Progenitor cell of endocrine pancreas (in vitro differentiated cells): ENCODE measurements around the gene PTK6. TPM values are rescaled to one million over a fixed set of nuclear protein-coding genes. Genes with fewer than 3 reads are reported as not detected.

Experiments
- DNase-seq: peaks from one replicate; pipeline ENCODE4 v3.0.0; 2021; ENCODE audit warnings: low spot score; ENCODE audit not compliant: unreplicated experiment
- H3K27ac Mint-ChIP-seq: 2 replicates; pipeline ENCODE4 v1.8.0; 2021; ENCODE audit warnings: mild to moderate bottlenecking, moderate library complexity, mixed read lengths
- H3K27me3 Mint-ChIP-seq: 2 replicates; pipeline ENCODE4 v1.8.0; 2021; ENCODE audit warnings: mixed read lengths
- H3K36me3 Mint-ChIP-seq: 2 replicates; pipeline ENCODE4 v1.8.0; 2022; ENCODE audit warnings: mixed read lengths; ENCODE audit not compliant: insufficient read depth
- H3K4me1 Mint-ChIP-seq: 2 replicates; pipeline ENCODE4 v1.8.0; 2021; ENCODE audit warnings: low read depth, mixed read lengths
- H3K4me3 Mint-ChIP-seq: 2 replicates; pipeline ENCODE4 v1.8.0; 2021; ENCODE audit warnings: low read depth, mild to moderate bottlenecking, moderate library complexity, mixed read lengths
- H3K9me3 Mint-ChIP-seq: 2 replicates; pipeline ENCODE4 v1.8.0; 2021; ENCODE audit warnings: low read depth, mixed read lengths
- CTCF ChIP-seq: fragments of 200-600 bp; sonication (generic); IDR thresholded peaks from one replicate; pipeline ENCODE4 v1.5.0; 2021; ENCODE audit warnings: antibody characterized with exemption, mild to moderate bottlenecking; ENCODE audit not compliant: unreplicated experiment
- total RNA-seq: library from RNA; stranded (reverse); gene quantifications from 2 replicates; pipeline ENCODE4 v1.2.1, GENCODE V29; 2021

PTK6 gene
- total RNA-seq, 1 donor from 2014 or later = 0.29 TPM

GRCh38 chr20:63579017-63579694 is 42.0 kb upstream of the PTK6 start:
- Mint-ChIP-seq H3K9me3 (no peaks in the 10 kb centered on the region), H3K36me3 (no peaks in the 10 kb centered on the region), H3K4me3 (no peak overlapping the region), H3K4me1 (no peaks in the 10 kb centered on the region), H3K27ac (no peak overlapping the region), H3K27me3 (peaks cover 6% of the 10 kb centered on the region)
- no peak for TF ChIP-seq CTCF
- no peak for DNase-seq

DNA sequence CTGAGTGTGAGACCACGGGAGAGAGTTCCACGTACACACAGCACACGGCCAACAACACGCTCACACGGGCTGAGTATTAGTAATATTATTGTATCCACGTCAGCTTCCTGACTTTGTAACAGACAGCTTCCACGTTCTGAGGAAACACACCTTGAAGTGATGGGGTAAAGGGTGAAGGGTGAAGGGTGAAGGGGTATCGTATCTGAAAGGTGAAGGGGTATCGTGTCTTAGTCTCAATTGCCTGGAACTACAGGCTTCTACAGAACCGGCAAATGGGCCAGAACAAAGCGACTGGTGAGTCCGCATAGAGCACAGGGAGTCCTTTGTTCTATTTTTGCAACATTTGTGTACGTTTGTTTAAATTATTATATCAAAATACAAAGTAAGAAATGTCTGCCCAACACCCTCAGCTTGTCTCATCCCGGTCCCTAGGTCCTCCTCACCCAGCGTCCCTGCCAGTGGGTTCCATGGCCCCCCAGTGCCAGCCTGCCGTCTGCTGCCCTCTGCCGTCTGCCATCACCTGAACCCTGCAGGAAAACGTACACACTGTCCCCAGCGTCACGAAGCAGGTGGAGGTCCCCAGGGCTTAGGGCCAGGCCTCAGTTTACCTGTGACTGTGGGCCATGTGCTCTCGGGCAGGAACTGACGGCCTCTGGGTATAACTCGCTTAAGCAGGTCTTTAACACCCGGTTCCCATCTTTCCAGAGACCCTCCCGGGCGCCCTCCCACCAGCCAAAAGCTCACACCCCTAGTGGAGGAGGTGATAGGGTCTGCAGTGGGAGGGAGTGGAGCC is 41.2 kb upstream of the PTK6 start:
- no peaks in the 10 kb centered on the region for H3K9me3 Mint-ChIP-seq
- no peak overlapping the region for H3K27ac Mint-ChIP-seq
- TF ChIP-seq CTCF = no peak
- DNase-seq = no peak
- peaks cover 6% of the 10 kb centered on the region for H3K27me3 Mint-ChIP-seq
- no peaks in the 10 kb centered on the region for H3K4me1 Mint-ChIP-seq
- H3K4me3 Mint-ChIP-seq = no peak overlapping the region
- H3K36me3 Mint-ChIP-seq = no peaks in the 10 kb centered on the region

DNA sequence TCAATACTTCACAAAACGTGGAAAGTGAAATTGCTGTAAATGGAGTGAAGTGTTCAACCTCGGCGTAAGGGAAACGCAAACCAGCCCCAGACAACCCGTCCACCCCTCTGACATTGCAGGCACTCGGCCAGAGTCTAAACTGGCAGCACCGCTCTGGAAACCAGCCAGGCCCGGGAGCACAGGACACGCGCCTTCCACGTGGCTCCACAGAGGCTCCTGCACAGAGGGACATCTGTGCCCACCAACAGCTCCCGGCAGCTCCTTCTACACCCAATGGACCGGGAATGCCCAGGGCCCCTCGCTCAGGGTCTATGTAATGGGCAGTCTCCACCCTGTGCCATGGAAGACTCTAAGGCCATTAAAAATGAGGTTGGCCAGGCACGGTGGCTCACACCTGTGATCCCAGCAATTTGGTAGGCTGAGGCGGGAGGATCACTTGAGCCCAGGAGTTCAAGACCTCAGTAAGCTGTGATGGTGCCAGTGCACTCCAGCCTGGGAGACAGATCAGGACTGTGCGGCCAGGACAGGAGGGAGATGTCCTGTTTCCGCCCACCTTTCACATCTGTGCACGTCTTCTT is 40.2 kb upstream of the PTK6 start:
- DNase-seq = no peak
- Mint-ChIP-seq H3K4me1 (no peaks in the 10 kb centered on the region), H3K4me3 (no peak overlapping the region), H3K36me3 (no peaks in the 10 kb centered on the region), H3K9me3 (no peaks in the 10 kb centered on the region), H3K27me3 (peaks cover 6% of the 10 kb centered on the region), H3K27ac (no peak overlapping the region)
- no peak for TF ChIP-seq CTCF

- DNase-seq = no peak
- TF ChIP-seq CTCF = no peak
- Mint-ChIP-seq H3K27ac (peak overlapping the region; percentile 3), H3K4me3 (peak overlapping the region; percentile 54), H3K27me3 (peaks cover 6% of the 10 kb centered on the region), H3K4me1 (no peaks in the 10 kb centered on the region), H3K9me3 (no peaks in the 10 kb centered on the region), H3K36me3 (no peaks in the 10 kb centered on the region)
These were observed 39.1 kb upstream of the PTK6 start for GRCh38 chr20:63576311-63576710.
